SW 1271 (cell line): ENCODE results near the gene FAM3C.
A peak's percentile ranks its signal among the peaks of the same experiment; 100 is the strongest.
"Not testable (repeated sequence)": the region's sequence is repeated elsewhere in the genome, so short reads cannot be mapped to it uniquely, and the experiment has no call there.

Source experiments
- DNase-seq, 2 experiments: peaks; one replicate each; lab custom pipeline; 2025; lab: John Stamatoyannopoulos, UW

FAM3C gene, protein sequence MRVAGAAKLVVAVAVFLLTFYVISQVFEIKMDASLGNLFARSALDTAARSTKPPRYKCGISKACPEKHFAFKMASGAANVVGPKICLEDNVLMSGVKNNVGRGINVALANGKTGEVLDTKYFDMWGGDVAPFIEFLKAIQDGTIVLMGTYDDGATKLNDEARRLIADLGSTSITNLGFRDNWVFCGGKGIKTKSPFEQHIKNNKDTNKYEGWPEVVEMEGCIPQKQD

DNA sequence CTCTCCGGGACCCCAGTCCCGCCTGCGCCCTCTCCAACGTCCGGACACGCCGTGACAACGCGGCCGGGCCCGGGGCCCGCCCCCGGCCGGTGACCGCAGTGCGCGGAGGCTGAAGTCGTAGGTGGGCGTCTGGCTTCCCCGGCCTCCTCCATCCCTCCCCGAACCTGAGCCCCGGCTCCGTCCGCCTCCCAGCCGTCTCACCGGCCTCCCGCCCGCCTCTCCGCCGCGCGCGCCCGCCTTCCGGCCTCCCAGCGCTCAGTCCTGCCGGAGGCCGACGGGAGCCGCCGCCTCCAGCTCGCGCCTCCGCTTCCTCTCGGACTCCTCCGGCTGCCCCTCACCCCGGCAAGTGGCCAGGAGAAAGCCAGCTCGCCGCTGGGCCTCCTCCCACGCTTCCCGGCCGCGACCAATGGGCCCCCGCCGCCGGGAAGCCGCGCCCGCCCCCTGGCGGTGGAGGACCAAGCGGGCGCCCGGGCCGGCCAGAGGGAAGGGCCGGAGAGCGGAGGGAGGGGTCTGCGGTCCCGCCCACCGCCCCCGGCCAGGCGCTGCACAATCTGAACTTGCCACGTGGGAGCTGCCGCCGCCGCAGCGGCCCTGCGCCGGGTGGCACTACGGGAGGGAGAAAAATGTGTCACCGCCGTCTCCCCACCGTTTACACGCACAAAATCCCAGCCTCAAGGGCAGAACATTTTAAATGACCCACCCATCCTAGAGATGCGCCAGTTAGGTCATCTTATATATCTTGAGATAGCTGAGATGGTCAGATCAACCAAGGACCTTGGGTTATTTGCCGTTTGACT lies at the start of gene FAM3C:
Gene FAM3C (minus strand): TSS at position 348 of the 797 bp plus-strand sequence. CDS start 13,339 bp downstream, outside the sequence.
- peak; percentile 79 to 92 for DNase-seq

DNA sequence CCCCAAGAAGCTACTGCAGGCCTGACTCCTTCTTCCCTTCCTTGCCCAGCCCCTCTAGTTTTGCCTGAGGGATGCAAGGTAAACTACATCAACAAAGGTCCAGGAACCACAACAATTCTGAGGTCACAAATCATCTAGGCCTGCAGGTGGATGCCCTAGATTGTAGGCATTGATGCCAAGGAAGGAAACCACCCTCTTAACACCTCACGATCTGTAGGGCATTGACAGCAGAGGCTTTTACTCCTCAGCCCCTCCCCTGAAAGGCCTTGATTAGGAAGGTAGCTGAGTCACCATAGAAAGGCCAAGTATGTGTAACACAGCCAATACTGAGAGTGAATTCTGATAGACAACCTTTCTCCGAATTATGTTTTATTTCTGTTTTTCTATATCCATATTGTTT lies 46.7 kb upstream of the FAM3C start:
- no peak for DNase-seq

DNA sequence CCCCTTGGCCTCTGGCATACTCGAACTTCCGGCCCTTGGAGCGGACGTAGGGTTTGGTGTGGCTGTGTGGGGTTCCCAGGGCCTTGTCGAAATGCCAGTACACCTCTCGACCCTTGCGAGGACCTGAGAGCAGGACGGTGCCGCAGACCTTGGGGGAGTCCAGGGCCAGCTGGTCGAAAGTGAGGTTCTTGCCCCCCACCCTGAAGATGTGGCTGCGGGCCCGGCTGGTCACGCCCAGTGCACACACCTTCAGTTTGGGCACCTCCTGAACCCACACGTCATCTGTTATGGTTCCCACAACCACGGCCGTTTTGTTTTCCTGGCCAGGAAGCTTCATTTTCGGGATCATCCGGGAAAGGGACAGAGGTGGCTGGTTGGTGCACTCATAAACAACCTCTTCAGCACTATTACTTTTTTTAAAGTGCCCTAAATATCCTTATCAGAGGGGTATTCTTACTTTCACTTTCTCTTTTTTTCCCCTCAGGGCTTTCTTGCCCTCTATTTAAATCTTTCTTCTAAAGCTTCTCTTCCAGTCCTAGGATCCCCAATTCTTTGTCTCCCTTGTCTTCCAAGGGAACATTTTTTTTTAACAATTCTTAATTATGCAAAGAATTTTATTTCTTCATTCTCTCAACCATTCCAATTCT lies 44.9 kb upstream of the FAM3C start:
- no peak for DNase-seq

DNA sequence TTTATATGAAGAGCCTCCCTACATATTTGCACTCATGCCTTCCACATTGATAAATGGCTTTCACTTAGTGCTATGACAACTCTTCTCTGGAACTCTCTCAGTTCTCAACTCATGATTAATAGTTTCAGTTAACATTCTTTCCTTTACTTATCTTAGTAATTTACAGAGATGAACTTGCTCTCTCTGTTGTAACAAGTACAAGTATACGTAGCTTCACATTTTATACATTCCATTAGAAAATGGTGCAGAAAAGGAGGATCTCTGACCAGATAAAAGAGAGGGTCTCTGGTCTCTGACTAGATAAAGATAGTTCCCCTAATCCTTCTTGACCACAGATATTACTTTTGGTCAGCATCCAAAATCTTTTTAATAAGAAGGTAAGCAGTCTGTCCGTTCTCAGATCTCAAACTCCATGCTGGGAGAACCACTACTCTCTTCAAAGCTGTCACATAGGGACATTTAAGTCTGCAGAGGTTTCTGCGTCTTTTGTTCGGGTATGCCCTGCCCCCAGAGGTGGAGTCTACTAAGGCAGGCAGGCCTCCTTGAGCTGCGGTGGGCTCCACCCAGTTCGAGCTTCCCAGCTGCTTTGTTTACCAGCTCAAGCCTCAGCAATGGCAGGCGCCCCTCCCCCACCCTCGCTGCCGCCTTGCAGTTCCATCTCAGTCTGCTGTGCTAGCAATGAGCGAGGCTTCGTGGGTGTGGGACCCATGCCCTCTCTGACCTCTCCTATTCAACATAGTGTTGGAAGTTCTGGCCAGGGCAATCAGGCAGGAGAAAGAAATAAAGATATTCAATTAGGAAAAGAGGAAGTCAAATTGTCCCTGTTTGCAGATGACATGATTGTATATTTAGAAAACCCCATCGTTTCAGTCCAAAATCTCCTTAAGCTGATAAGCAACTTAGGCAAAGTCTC lies 42.2 kb upstream of the FAM3C start:
- not testable (repeated sequence) for DNase-seq

DNA sequence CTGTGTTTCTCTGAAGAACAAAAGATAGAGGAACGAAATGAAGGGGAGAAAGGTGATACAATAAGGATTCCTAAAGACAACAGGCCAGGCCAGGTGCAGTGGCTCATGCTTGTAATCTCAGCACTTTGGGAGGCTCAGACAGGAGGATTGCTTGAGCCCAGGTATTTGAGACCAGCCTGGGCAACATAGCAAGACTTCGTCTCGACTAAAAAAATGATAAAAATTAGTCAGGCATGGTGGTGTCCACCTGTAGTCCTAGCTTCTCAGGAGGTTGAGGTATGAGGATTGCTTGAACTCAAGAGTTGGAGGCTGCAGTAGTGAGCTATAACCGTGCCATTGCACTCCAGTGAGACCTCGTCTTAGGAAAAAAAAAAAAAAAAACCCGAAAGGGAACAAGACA lies 41.4 kb upstream of the FAM3C start:
- no peak for DNase-seq

DNA sequence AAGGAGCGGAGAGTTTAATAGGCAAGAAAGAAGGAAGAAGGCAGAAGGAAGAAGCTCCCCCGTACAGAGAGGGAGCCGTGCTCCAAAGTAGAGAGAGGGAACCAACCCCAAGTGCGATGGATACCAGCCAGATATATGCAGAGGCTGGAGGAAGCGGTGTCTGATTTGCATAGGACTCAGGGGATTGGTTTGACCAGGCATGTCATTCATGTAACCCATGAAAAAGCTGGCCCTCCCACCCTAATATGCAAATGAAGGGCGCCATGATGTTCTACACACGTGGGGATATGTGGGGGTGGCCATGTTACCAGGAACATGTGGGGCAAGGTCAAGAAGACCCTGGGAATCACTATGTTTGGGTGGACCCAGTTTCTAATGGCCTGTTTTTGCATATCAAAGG lies 40.6 kb upstream of the FAM3C start:
- no peak for DNase-seq

DNA sequence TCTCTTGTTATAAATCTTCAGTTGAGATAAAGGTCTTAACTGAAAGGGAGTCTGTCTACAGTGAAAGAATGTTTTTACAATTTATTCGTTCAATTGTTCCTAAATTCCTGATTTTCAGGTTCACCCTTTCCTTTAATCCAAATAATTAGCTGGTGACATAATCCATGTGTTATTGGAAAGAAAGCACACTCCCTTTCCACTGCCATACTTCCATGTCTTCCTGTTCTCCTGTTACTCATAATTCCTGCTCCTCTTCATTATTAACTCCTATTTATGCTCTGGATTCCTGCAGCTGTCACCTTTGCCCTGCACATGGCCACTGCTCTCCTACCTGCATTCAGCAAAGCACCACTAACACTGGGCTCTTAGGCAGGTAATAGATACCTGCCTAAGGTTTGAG lies 40.0 kb upstream of the FAM3C start:
- no peak for DNase-seq

DNA sequence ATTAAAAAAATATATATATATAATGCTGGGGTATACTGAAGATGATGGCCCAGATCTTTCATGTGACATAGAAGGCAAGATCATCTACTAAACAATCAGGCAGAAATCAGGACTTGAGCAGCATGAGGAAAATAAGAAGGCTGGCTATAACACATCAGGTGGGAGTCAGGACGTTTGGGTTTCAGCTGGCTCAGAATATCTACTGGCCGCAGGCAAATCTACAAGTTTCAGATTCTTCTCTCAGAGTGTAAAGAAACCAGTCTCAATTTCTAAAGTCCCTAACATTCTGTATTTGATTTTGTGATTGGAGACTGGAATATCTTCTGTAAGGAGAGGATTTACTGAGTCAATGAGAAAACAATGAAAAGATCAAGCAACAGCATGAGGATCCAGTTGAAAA lies 37.7 kb upstream of the FAM3C start:
- DNase-seq, result no peak

DNA sequence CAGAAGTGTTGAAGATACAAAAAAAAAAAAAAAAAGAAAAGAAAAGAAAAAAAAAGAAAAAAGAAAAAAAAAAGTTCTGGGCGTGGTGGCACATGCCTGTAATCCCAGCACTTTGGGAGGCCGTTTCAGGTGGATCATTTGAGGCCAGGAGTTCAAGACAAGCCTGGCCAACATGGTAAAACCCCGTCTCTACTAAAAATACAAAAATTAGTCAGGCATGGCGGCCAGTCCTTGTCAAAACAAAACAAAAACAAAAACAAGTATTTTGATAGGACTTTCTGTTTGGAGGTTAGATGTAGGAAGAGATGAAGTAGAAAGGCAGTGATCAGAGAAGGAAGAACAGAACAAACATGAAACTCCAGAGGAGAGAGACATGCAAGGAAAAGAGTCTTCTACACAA lies 36.4 kb upstream of the FAM3C start:
- not testable (repeated sequence) for DNase-seq

DNA sequence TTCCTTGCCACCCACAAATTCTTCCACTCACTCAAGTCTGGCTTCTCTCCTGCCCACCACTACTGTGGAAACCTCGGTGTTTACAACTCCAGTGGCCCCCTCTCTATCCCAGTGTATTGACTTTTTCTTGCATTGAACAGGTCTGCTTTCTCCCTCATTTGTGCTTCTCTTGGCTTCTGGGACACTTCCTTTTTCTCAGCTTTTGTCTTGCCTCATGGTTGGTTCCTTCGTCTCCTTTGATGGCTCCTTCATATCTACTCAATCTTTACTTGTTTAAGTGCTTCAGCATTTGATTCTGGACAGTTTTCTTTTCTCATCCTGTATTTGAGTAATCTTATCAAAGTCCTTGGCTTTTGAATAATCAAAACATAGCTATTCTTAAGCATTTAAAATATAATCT lies 35.9 kb upstream of the FAM3C start:
- no peak for DNase-seq

DNA sequence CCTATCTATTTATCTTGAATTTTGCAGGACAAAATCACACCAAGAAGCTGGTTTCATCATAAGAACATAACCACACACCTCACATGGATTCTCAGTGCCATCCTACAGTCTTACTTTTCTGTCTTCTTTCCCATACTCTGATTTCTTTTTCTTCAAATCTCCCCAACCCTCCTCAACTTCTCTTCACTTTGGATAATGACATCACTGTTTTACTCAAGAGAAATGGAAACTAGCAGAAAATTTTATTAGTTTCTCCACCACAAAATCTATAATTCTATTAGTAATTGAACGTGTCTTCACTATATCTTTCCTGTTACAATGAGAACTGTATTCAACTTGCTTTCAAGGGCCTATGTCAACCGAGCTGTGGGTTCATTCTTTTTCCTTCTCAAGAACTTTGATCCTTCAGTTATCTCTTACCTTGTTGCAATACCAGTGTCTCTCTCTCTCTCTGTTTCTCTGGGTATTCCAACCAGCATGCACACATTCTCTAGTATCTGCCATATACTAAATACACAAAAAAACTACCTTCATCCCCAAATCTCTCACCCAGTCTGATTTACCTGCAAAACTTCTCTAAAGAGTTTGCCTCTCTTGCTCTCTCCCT lies 35.4 kb upstream of the FAM3C start:
- DNase-seq, result no peak

DNA sequence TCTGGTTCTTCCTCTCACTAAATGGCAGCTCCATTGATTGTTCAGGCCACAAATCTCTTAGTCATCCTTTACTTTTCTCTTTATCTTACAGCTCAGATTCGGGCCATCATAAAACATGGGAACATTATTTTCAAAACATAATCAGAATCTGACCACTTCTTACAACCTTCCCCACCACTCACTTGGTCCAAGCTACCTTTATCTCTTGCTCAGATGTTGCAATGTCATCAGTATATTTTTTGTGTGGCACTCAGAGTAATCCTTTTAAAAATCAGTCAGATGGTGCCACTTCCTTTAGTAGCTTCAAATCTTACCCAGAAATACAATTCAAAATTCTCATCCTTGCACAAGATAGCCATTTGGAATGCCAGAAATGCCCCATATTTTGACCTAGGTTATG lies 34.5 kb upstream of the FAM3C start:
- no peak for DNase-seq

DNA sequence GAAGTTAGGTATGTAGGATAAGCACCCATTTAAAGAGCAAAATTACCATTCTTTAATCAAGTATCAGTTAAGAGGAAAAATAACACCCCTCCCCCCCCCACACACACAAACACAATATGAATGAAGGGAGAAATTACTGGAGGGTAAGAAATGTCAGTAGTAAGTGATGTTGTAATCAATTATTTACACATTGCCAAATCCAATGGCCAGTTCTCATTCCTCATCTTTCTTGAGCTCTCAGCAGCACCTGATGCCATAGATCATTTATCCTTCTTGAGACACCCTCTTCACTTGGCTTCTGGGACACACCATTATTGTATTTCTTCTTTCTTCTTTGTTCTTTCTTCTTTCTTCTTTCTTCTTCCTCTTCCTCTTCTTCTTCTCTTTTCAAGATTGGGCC lies 33.7 kb upstream of the FAM3C start:
- DNase-seq, result no peak

DNA sequence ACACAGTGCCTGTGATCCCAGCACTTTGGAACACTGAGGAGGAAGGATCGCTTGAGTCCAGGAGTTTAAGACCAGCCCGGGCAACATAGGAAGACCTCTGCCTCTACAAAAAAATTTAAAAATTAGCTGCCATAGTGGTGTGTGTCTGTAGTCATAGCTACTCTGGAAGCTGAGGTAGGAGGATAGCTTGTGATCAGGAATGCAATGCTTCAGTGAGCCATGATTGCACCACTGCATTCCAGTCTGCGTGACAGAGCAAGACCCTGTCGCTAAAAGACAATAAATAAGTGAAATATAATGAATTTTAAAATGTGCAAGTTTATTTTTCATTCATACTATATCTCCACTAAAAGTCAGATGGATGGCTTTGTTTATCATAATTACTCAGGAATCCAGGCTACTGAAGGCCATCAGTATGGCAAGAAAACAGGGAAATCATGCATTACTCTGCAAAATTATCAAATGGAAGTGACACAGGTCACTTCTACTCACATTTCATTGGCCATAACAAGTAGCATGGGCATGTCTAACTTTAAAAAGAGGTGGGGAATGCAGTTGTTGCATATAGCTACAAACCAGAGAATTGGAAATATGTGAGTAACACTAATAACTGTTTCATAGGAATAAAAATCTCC lies 32.9 kb upstream of the FAM3C start:
- DNase-seq, result no peak

DNA sequence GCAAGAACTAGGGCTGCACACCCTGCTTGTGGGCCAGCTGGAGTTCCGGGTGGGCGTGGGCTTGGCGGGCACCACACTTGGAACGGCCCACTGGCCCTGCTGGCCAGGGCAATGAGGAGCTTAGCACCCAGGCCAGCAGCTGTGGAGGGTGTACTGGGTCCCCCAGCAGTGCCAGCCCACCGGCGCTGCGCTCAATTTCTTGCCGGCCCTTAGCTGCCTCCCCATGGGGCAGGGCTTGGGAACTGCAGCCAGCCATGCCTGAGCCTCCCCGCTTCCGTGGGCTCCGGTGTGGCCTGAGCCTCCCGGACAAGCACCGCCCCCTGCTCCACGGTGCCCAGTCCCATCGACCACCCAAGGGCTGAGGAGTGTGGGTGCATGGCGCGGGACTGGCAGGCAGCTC lies 25.6 kb upstream of the FAM3C start:
- not testable (repeated sequence) for DNase-seq

DNA sequence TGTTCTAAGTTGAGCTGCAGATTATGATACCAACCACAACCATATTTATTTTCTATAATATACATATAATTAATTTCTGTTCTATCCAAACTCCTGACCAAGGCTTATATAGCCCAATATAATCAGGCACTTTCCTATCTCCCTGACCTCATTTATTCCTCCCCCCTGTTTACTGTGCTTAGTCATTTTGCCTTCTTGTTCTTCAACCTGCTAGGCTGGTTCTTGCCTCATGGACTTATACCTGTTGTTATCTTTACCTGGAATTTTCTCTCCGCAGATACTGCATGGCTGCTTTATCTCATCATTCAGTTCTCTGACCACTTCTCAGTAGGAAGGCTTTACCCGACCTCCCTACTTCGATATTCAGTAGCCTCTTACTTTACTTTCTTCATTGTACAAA lies 24.9 kb upstream of the FAM3C start:
- no peak for DNase-seq

DNA sequence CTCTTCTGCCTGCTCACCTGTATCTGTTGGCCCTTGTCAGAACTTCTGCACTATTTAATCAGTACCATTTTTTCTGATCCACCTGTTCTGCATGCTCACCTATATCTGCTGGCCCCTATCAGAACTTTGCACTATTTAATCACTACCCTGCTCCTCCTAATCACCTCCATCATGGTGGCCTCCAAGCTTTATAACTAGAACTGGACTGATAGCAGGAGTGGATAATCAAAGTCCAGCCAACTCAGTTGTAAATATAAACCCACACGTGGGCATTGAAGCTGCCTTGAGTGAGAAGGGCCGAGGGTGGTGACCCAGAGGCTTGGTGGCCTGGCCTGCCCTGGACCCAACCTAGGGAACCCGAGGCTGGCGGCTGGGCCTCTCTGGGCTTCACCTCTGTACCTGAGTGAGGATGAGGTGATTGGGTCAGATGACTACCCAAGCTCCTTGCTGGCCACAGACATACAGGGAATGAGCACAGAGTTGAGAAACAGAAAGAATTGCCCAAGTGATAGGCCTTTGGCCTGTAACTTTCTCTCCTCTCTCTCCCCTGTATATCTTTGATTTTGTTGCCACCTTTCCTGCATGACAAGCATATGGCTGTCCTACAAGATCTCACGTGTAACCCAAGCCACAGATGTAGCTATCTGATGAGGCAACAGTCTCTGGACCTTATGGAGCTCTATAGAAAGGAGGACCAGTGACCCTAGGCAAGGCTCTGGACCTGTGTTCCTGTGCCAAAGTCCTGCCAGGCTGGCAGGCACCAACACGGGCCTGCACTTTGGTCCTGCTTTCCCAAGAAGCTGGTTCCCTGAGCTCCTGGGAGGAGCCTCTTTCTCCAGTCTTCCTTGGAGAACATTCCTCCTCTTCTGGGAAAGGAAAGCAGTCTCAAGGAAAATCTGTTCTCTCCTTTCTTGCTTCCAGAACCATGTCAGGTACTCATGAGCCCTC lies 23.4 kb upstream of the FAM3C start:
- DNase-seq, result no peak

DNA sequence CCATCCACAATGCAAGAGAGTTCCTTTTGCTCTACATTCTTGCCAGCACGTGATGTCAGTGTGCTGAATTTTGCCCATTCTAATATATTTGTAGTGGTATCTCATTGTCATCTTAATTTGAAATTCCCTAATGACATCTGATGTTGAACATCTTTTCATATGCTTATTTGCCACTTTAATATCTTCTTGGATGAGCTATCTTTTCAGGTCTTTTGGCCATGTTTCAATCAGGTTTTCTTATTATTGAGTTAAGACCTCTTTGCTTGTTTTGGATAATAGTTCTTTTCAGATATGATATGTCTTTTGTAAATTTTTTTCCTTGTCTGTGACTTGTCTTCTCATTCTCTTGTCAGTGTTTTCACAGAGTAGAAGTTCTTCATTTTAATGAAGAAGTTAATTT lies 20.4 kb upstream of the FAM3C start:
- no peak for DNase-seq

DNA sequence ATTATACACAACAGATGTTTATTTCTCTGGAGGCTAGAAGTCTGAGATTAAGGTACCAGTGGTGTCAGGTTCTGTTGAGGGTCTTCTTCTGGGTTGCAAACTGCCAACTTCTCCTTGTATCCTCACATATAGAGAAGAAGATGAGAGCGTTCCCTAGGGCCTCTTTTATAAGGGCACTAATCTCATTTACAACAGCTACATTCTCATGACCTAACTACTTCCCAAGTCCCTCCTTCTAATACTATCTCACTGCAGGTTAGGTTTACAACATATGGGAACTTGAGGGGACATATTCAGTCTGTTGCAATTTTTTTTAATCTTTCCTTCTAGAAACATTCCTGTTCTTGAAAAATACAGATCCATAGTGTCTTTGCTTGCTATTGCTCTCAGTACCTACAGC lies 18.3 kb upstream of the FAM3C start:
- no peak for DNase-seq

DNA sequence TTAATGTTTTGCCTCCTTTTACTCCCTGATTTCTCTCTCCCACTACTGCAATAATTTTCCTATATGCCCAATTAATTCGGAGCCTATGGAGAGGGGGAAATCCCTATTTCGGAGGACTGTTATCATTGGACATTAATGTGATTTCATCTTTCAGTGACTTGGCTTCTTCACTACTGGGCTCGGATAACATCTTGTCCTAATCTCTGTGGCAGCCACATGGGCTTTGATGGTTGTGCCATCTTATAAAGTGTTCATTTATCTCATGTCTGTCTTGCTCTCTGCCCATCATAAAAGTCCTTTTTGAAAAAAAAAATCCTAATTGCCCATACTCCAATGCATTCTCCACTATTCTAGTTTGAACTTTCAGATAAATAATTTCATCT lies 15.5 kb upstream of the FAM3C start:
- no peak for DNase-seq
